NCI-H226 (cell line): Measurements from ENCODE around the gene IGSF21.

Experiments
- DNase-seq: peaks from one replicate; pipeline ENCODE4 v3.0.0-alpha.2; 2015

Gene IGSF21

GRCh38 chr1:18120638-18121037 is 13.0 kb downstream of the IGSF21 start:
- DNase-seq: no peak

- DNase-seq: no peak
Observed at GRCh38 chr1:18121072-18121820, 13.6 kb downstream of the IGSF21 start.

DNA sequence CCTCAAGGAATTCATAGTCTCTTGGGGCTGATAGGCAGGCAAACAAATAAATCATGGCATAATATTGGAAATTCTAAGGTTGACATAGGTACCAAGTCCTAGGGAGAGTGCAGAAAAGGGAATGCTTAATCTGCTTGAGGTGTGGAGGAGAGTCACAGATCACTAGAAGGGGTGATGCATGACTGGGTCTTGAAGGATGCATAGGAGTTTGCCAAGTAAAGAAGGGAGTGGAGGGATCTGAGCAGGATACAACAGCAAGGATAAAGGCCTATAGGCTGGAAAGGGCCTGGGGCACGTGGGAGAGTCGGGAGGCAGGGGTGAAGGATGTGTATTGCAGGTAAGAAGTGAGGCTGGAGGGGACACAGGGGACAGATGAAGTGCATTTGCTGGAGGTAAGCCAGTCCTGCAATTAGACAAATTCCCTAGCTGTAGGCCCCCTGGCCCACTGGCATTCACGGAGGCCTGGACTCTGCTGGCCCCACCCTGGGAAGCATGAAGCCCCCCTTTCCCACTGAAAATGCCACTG is 15.9 kb downstream of the IGSF21 start:
- no peak for DNase-seq

GRCh38 chr1:18124977-18125376 is 17.4 kb downstream of the IGSF21 start:
- DNase-seq: no peak

- DNase-seq: no peak
Observed at GRCh38 chr1:18126616-18127015, 19.0 kb downstream of the IGSF21 start.

- no peak for DNase-seq
Observed at GRCh38 chr1:18128298-18128697, 20.7 kb downstream of the IGSF21 start.

DNA sequence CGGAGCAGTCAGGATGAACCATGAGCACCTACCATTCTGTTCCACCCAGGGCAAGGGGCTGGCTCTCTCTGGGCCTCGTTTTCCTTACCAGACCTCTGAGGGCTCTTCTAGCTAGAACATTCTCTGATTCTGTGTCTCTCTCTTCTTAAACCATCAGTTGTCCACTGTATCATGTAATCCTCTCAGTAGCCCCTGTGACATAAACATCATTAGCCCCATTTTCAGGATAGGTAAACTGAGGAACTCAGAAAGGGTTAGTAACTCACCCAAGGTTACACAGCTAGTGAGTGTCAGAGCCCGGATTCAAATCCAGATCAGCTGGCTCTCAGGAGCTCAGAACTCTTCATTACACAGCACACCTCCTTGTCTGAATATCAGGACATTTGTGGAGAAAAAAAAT is 22.8 kb downstream of the IGSF21 start:
- no peak for DNase-seq

DNA sequence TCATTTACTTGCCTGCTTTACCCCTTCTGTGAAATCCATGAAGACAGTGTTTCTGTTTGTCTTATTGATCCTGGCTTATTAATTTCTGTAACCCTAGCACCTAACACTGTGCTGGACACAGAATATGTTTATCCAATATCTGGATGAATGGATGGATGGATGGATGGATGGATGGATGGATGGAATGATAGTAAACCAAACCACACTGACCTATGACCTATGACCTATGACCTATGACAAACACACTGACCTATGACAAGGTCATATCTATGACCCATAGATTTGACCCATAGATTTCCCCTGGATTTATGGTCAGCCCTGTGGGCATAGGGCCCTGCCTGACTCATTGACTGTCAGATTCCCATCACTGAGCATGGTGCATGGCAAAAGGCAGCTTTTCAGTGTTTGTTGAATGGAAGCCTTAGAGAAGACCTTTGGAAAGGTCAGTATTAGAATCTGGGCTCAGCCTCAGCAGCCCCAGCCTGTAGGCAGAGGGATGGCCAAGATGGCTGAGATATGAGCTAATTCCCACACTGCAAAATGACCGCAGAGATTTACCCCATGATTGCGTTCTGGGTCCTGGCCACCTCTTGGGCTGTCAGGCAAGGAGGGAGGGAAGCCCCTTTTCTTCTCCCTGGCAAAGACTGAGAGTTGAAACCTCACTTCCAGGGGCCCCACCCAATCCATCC is 24.6 kb downstream of the IGSF21 start:
- no peak for DNase-seq

GRCh38 chr1:18132711-18133541 is 25.3 kb downstream of the IGSF21 start:
- DNase-seq: no peak

DNA sequence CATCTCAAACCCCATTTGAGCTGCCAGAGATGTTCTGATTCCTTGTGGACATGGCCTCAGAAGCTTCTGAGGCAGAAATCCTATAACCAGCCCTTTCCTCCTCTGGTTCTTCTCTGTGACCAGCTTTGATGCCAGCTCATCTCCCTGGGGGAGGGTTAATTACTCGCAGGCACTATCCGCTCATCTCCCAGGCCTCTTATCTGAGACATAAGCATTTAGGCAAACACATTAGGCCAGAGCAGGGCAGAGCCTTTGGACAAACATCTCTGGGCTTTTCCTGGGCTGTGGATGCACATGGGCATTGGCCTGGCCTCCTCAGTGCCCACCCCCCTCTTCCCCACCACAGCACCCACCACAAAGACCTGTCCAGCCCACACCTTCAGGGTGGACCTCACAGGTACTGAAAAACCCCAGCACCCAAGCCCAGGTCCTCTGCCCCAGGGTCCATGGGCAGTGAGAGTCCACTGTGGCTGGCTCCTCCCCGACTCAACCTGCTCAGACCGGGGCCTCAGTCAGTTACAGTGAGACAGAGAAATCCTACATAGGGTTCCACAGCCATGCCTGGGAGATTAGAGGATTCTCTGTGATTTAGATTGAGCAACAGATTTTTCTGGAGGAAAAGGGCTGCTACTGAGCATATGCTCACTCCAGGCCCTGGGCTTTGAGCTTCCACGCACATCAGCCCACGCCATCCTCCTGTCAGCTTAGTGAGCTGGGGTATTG is 26.9 kb downstream of the IGSF21 start:
- DNase-seq: no peak

DNA sequence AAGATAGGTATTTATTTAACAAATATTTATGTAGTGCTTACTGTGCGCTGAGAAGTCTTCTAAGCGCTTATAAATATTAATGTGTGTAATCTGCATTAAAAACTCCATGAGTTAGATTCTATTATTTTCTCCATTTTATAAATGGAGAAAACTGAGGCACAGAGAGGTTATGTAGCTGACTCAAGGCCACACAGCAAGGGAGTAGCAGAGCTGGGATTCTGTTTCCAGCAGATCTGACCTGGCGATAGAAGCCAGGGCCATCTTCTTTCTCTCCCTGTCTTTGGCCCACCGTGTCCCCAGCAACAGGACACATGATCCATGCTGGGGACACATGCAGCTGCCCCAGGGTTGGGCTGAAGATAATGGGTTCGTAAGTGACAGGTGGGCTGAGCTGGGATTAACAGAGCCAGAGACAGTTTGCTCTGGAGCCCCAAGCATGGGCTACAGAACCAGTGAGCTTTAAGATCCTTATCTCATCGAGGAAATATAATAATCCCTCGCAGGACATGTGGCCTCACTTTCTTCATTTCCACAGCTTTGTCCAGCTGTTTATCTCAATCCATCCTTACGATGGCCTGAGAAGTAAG is 30.3 kb downstream of the IGSF21 start:
- DNase-seq: no peak

DNA sequence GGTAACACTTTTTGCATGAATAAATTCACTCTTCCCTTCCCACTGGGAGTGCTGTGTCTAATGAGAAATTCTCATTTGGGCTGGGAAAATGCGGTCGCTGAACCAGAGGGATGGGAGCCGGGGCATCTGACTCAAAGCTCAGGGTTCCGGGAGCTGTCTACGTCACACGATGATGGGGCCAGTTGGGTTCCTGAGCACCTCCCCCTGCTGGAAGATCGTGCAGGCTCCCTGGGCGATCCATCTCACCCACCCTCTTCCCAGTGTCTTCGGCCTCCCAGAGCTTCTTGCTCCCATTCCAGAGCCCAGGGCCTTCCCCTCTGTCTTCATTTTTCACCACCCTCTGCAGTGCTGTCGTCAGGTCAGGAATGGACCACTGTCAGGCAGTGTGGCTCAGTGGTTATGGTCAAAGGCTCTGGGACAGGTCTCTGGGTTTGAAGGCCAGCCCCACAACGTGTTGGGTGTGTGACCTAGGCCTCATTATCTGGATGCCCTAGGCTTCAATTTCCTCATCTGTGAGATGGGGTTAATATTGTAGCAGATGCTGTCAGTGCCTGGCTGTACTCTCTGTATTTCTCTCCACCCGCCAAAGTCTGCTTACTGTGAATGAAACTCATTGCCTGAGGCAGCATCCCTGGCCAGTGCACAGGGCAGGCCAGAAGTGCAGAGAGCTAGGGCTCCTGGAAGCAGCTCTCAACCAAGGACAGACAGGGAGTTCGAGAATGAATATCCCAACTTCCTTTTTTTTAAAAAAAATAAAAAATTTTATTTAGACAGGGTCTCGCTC is 31.8 kb downstream of the IGSF21 start:
- DNase-seq: no peak

- DNase-seq: no peak
Observed at GRCh38 chr1:18140411-18140810, 32.8 kb downstream of the IGSF21 start.

- DNase-seq: no peak
Observed at GRCh38 chr1:18141661-18142060, 34.1 kb downstream of the IGSF21 start.

GRCh38 chr1:18142471-18142870 is 34.9 kb downstream of the IGSF21 start:
- no peak for DNase-seq

DNA sequence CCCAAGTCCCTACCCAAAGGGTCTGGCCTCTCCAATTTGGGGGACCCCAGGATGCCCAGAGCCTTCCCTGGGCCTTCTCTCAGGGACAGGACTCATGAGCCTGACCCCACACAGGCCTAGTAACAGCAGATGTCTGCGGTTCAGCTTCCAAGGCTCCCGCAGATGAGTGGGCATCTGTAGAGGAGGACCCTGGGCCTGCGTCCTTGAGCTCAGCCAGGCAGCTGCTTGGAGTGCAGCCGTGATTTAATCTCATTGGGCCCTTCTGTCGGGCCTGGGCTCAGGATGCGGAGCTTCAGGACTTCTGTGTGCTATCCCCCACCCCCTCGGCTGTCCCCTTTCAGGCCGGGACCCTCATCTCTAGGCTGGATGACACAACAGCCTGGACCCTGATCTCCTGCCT is 35.4 kb downstream of the IGSF21 start:
- DNase-seq: no peak

- DNase-seq: no peak
Observed at GRCh38 chr1:18144062-18144461, 36.5 kb downstream of the IGSF21 start.

DNA sequence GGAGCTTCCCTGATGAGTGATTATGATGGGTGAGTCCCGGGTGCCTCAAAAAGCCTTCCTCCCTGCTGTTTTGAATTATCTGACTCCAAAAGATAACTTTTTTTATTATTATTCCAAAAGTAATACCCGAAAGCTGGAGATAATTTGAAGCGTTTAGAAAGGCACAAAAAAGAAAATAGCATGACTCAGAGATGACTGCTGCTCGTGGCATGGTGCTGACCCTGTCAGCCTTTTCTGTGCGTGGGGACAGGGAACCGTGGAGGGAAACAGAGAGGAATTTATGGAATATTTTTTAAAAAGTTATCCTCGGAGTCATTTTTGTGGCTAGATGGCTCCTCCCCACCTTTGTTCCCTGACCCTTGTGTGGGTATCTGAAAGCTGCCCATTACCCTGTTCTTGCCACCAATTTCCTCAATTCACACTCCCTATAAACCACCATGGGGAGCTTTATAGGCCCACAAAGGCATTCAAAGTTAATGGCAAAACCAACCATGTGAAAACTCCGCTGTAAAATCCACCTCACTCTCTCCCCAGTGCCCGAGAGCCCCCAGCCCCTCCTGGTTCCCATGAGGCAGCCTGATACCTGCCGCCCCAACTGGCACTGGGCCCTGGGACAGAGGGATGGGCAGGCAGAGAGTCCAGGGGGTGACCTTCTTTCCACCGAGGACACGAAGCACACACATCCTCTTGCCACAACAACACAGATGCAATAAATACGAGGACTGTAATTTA is 37.5 kb downstream of the IGSF21 start:
- no peak for DNase-seq

DNA sequence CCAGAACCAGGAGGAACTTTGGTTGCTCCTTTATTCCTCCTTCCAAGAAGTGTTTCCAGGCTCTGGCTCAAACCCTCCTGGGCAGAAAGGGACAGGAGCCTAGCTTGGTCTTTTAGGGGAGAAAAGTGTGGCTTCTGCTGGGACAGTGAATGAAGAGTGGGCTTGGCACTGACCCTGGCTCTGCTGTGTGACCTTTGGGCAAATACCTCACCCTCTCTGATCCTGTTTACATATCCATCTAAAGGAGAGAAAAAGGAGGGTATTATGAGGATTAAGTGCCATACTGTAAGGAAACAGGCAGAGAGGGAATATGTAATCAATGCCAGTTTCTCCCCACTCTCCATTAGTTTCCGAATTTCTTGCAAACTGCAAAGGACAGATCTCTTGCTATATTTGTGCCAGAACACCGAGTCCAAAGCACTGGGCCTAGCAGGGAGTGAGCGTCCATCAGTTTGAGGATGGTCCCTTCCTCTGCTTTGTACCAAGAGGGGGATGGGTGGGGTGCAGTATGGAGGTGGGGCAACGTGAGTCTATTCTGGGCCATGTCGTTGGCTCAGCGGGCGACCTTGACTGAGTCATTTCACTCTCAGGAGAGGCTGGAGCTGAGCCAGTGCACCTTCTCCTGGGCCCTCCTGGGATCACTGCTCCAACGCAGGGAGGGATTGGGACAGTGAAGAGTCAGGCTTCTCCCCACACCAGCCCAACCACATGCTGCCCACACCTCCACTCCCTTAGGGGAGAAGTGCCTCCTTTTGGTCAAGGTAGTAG is 38.4 kb downstream of the IGSF21 start:
- DNase-seq: no peak

DNA sequence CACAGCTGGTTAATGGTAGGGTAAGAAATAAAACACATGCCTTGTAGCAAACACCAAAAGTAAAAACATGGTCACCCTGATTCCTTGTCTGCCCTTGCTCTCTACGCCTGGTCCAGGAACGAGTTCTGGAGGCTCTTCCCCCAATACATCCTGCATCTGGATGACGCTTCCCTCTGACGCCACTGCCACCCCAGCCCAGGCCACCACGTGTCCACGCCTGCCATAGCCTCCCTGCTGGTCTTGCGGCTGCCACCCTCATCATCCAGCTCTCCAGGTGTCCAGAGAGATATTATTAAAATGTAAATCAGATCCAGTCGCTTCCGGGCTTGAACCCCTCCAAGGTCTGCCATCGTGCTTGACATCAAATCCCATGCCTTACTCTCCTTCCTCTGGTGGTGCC is 39.3 kb downstream of the IGSF21 start:
- DNase-seq: no peak
